Fibroblast of skin of scalp (primary cell): ENCODE measurements around the gene SLC4A4. TPM values are rescaled to one million over a fixed set of nuclear protein-coding genes. Genes with fewer than 3 reads are reported as not detected.

Experiments
- DNase-seq: peaks from one replicate; pipeline ENCODE4 v3.0.0-alpha.2; 2013
- polyA plus RNA-seq, 2 experiments: library from polyadenylated mRNA; unstranded; fragments of 120-200 nt; gene quantifications; one replicate each; pipeline ENCODE4 v1.2.1, GENCODE V29; 2013; ENCODE audit not compliant: insufficient read length in 2 of 2

Gene SLC4A4
- 1.0 TPM for polyA plus RNA-seq (2013, experiment 1 of 2; ENCODE audit: insufficient read length)
- 1.6 TPM for polyA plus RNA-seq (2013, experiment 2 of 2; ENCODE audit: insufficient read length)

GRCh38 chr4:71338846-71339593 is at the start of gene SLC4A4:
SLC4A4 (plus strand) TSS chr4:71339020.
- DNase-seq = peak; percentile 47

DNA sequence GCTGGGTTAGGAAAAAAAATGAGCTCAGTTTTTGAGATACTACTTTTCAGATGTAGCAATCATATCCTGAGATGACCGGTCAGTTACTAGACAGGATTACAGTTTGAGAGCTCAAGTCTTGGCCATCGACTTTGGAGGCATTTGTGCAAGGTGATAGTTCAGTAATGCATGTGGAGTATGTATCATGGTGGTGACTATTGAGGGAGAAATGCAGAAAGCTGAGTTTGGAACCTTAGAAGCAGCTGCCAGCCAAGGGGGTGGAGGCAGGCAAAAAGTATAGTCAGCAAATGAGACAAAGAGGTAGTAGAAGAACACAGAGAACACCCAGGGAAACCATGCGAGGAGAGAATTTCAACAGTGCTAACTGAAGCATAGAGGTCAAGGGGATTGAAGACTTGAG is 48.7 kb upstream of the SLC4A4 start:
- peak; percentile 34 for DNase-seq

GRCh38 chr4:71290476-71290875 is 48.3 kb upstream of the SLC4A4 start:
- DNase-seq = no peak

DNA sequence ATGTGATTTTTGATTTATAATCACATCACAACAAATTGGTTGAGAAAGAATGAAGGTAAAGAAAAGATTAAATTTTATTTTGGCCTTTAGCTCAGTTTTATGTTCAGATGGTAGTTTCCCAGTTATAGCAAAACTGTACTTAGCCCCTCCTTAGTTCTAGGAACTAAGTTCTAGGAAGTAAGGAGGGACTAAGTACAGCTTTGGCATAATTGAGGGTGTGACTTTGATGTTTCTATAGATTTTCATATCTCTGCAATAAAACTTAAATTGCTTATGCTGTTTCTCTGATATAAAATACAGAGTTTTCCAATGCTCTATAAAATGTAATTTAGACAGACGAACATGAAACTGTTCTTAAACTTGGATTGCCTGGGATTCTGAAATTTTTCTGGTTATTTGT is 46.6 kb upstream of the SLC4A4 start:
- DNase-seq = no peak

DNA sequence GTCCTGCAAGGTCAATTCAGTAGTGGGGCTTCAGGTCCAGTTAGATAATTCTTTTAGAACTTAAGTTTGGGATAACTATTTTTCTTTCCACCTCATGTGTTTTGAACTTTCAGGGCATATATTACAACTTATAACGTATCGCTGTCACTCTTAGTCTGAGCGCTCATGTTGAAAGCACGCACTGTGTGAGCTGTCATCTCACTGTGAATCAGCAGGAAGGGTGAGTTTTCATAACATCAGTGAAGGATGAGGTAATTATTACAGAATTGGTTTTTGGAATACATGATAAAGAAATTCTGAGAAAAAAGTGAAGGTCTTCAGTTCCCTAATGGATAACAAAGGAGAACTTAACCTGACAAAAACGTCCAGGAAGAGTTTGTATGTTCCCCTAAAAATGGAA is 45.1 kb upstream of the SLC4A4 start:
- DNase-seq = peak; percentile 64

- DNase-seq = peak; percentile 21
These were observed 44.5 kb upstream of the SLC4A4 start for GRCh38 chr4:71294301-71294700.

DNA sequence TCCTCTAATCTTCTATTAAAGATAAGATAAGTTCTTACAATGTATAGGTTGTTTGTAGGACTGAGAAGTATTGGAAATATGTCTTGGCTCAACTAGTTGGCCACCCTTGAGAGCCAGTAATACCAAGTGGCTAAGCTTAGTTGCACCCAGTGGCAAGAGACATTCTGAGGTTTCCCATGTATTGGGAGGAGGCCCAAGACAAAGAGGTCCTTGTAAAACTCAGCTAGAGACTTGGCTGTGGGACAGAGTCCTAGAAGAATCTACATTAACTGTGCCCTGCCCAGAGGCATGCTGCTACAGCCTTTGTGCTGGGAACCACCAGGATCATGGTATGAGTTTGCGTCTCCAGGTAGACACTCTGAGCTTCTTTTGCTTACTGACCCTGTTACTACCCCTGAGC is 41.9 kb upstream of the SLC4A4 start:
- no peak for DNase-seq

DNA sequence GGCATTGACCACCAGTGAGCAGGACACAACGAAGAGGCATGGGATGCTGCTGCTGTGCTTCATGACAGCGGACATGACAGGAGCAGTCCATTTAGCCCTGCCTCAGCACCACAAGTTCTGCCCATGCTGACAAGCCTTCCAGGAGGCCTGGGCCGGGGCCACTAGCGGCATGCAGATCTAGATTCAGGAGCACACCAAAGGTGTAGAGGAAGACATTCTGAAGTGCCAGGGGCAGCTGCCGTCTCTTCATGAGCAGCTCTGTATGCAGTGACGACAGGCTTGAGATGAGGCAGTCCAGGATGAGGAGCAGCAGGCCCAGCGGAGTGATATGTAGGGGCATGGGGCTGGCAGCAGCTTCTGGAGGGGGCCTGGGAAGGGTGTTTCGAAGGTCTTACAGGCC is 38.5 kb upstream of the SLC4A4 start:
- DNase-seq = no peak

- no peak for DNase-seq
These were observed 37.9 kb upstream of the SLC4A4 start for GRCh38 chr4:71300964-71301363.

DNA sequence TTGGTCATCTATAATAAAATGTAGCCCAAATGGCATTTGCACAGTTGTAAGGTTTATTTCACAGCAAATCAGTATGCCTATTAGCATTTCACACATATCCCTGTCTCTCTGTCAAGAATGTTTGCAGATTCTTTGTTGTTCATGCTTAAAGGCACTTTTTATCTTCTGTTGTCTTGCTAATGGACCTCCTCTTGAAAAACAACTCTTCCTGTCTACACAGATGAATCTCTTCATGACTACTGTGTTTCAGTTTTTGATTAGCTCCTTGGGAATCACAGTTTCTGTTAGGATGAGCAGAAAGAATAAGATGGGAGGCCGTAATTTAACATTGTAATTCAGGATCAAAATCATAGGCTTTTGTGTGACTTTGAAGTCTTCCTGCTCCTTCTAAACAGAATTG is 35.5 kb upstream of the SLC4A4 start:
- no peak for DNase-seq

DNA sequence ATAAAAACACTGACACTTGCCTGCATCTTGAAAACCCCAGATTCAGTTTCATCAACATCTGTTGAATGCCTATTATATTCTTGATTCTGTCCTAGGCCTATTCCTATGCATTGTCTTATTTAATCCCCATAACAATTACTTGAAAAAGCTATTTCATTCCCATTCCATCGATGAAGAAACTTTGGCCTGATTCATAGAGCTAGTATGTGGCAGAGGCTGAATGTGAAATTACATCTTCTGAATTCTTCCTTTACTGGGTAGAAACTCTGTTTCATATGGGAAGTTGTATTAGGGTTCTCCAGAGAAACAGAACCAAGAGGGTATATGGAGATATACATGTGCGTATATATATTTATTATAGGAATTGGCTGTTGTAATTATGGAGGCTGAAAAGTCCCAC is 35.0 kb upstream of the SLC4A4 start:
- no peak for DNase-seq

DNA sequence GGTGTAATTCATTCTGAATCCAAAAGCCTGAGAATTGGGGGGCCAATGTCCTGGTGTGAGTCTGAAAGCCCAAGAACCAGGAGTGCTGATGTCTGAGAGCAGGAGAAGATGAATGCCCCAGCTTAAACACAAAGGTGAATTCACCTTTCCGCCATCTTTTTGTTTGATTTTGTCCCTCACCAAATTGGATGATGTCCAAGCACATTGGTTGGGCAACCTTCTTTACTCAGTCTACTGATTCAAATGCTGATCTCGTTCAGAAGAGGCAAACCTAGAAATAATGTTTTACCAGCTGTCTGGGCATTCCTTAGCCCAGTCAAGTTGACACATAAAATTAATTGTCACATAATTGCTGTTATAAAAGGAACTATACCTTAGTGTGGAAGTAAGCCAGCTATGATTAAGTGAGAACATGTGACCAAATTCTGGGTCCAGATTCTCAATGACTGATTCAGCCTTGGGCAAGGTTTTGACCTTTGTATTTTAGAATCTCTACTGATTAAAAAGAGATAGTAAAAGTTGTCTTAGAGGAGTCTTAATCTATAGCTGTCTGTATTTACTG is 34.5 kb upstream of the SLC4A4 start:
- no peak for DNase-seq

DNA sequence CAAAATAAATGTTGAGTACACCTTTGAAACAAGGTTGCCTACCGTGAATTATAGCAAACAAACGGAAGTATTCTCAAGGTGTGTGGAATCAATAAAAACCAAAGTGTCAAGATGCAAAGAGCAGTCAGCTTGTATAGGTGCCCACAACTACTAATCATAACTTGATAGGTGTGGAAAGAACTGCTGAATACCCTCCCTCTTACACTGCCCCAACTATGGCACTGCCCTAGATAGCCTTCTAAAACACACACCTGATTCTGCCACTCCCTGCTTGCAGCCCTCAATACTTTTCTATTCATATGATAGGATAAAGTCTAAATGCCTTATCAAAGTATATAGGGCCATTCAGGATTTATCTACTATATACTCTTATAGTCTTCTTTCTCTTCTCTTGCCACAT is 31.1 kb upstream of the SLC4A4 start:
- DNase-seq = no peak

DNA sequence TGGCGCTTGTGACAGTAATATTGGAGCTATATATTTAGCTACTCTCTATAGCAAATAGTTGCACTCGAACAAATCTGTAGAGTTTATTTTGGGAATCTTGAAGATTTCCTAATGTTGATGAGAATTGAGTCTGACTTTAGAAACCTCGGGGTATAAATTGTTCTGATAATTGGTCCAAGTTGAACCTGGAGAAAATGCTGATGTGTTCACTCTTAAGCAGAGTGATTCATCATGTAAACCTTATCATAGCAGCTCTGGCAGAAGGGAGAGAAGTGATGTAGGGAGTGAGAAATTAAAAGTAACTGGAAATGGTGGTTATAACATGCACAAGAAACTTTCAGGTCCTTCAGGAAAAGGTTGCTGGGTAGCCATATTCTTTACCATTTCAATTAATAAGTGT is 16.4 kb upstream of the SLC4A4 start:
- no peak for DNase-seq

GRCh38 chr4:71333368-71333767 is 5.5 kb upstream of the SLC4A4 start:
- DNase-seq = no peak

GRCh38 chr4:71333960-71334359 is 4.9 kb upstream of the SLC4A4 start:
- no peak for DNase-seq

DNA sequence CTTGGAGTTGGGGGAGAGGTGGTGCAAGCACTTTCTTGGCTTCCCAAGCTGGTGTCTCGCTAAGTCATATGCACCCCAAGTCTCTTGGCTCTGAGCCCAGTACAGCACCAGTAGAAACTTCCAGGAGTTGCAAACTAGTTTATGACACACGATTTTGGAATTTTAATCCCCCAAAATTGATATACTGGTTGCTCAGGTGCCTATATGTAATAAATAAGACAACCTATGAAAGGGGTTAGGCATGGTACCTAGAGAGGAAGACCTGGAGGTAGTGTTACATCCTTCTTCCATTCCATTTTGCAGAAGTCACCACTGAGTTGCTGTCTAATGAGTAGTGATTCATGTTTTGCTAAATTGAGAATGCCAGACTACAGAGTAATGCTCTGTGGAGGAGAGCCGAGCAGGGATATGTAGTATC is 4.3 kb upstream of the SLC4A4 start:
- peak; percentile 37 for DNase-seq

DNA sequence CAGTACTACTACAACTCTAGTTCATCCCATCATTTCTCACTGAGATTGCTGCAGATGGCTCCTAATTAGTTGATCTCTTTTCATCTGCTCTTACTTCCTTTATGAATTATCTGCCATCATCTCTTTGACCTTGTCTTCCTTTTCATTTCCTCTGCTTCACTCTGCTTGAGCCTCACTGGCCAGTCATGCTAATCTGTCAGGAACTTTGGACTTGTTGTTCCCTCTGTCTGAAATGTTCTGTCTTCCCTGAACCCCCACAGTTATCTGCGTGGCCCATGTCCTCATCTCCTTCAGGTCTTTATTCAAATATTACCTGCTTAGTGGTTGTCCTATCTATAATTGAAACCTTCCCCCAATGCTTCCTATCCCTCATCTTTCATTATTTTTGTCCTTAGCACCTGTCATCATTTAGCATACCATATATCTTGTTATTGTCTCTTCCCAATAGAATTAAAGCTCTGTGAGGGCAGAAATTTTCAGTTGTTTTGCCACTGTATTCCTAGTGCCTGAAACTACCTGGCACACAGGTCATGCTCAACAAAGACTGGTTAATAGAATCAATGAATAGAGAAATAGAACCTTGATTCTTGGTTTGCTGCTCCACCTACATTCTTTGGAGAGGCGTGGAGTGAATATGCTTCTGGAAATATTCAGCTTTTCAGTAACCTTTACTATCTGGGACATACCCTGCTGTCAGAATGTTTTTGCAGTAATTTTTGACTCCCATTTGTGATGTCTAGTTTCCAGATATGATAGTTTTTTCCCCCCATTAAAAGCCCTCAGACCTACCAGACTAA is 5.0 kb downstream of the SLC4A4 start:
- no peak for DNase-seq

DNA sequence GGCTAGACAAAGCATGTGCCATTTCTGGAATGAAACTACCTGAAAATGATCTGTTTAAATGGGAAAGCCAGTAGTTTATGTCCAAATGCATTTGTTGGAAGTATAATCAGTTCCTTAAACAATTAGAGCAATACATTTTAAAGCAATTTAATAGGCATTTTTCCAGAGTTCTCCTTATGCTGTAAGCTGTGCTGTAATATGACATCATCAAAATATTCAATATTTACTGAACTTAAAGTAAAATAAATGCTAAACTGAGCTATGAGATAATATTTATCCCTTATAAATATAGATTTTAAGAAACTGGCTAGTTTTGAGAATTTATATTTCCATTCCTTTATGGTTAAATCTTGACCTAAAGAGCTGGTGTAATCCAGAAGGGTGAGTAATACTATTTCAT is 7.9 kb downstream of the SLC4A4 start:
- no peak for DNase-seq

GRCh38 chr4:71348586-71348985 is 9.8 kb downstream of the SLC4A4 start:
- no peak for DNase-seq

- no peak for DNase-seq
These were observed 16.2 kb downstream of the SLC4A4 start for GRCh38 chr4:71355045-71355444.

DNA sequence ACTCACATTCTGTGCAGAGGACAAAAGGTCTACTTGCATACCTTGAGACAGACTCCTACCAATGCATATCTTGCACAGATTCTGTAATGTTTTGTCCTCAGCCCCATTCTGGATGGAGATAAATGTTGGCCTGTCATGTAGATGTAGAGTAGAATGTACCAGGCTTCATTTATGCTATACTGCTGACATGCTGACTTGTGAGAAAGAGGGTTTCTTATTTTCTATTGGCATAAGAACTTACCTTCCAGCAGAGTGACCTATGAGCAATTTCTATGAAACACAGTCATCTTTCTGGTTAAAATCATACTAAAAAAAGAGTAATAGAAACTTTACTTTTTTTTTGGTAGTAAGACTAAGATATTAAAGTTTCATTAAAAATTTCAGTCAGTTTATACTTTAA is 17.2 kb downstream of the SLC4A4 start:
- DNase-seq = no peak

GRCh38 chr4:71356924-71357663 is 18.3 kb downstream of the SLC4A4 start:
- DNase-seq = no peak
